Stimulated activated CD8-positive, alpha-beta memory T cell treated with anti-CD3 and anti-CD28 coated beads, Interleukin-7, amount 100 ng/mL, for 1 hour (primary cell): ENCODE results near the gene ARG2.

Experiments used
- DNase-seq, 2 donors: peaks; one replicate each; pipeline ENCODE4 v3.0.0-alpha.2; 2020; ENCODE audit warnings: low read depth in 2 of 2

Gene ARG2

GRCh38 chr14:67638642-67639041 is 18.9 kb downstream of the ARG2 start:
- no peak for DNase-seq

GRCh38 chr14:67641480-67641879 is 21.8 kb downstream of the ARG2 start:
- DNase-seq, result no peak

- DNase-seq, result no peak
Measured at GRCh38 chr14:67641902-67642749, 22.4 kb downstream of the ARG2 start.

GRCh38 chr14:67643713-67644112 is 24.0 kb downstream of the ARG2 start:
- DNase-seq, result no peak

- DNase-seq, result no peak
Measured at GRCh38 chr14:67644428-67644827, 24.7 kb downstream of the ARG2 start.

- DNase-seq, result no peak
Measured at GRCh38 chr14:67645414-67645813, 25.7 kb downstream of the ARG2 start.

- no peak for DNase-seq
Measured at GRCh38 chr14:67646131-67646530, 26.4 kb downstream of the ARG2 start.

- no peak for DNase-seq
Measured at GRCh38 chr14:67650151-67650550, 30.4 kb downstream of the ARG2 start.

GRCh38 chr14:67650694-67651093 is 31.0 kb downstream of the ARG2 start:
- no peak for DNase-seq

- DNase-seq, result no peak
Measured at GRCh38 chr14:67652189-67652588, 32.5 kb downstream of the ARG2 start.

- DNase-seq, result no peak
Measured at GRCh38 chr14:67653651-67654280, 34.0 kb downstream of the ARG2 start.

- no peak for DNase-seq
Measured at GRCh38 chr14:67663633-67664032, 43.9 kb downstream of the ARG2 start.

GRCh38 chr14:67665868-67666267 is 46.1 kb downstream of the ARG2 start:
- DNase-seq, result no peak

- DNase-seq, result no peak
Measured at GRCh38 chr14:67666750-67667449, 47.2 kb downstream of the ARG2 start.

GRCh38 chr14:67668559-67668958 is 48.8 kb downstream of the ARG2 start:
- DNase-seq, result no peak

GRCh38 chr14:67673451-67673850 is 53.7 kb downstream of the ARG2 start:
- no peak for DNase-seq

- DNase-seq, result peak in 1 of 2 donors; percentile 20
Measured at GRCh38 chr14:67674139-67674479, 54.4 kb downstream of the ARG2 start.

- DNase-seq, result peak; percentile 55 to 58
Measured at GRCh38 chr14:67674480-67675218, 54.9 kb downstream of the ARG2 start, which contains the start of gene VTI1B. Gene VTI1B (minus strand): TSS chr14:67674632. CDS start chr14:67674489, 143 bp downstream.

- DNase-seq, result no peak
Measured at GRCh38 chr14:67675219-67675582, 55.5 kb downstream of the ARG2 start.

GRCh38 chr14:67679006-67679405 is 59.3 kb downstream of the ARG2 start:
- DNase-seq, result no peak

GRCh38 chr14:67680121-67680602 is 60.4 kb downstream of the ARG2 start:
- DNase-seq, result no peak

GRCh38 chr14:67680941-67681340 is 61.2 kb downstream of the ARG2 start:
- DNase-seq, result no peak
